ENCODE data around the gene TADA2B. TPM values are rescaled to one million over a fixed set of nuclear protein-coding genes. Genes with fewer than 3 reads are reported as not detected.
"Not testable (repeated sequence)": the region's sequence is repeated elsewhere in the genome, so short reads cannot be mapped to it uniquely, and the experiment has no call there.

The TADA2B gene
- total RNA-seq, 1 donor from 2014 or later, result 14.8 TPM

- DNase-seq (ENCODE audit: low spot score) (peak; percentile 89), ATAC-seq (peak; percentile 15)
- intact Hi-C loops (cut with DNase I), result loop anchor here (10.0 kb wide), 1 partner anchor 166 kb away; the partner anchor contains the start of gene TBC1D14
Observed at GRCh38 chr4:7070729-7071511, 27.7 kb downstream of the TADA2B start.

- intact Hi-C loops (cut with DNase I), result loop anchor here (10.0 kb wide), 1 partner anchor 168 kb away; the partner anchor contains the start of gene TBC1D14
- ATAC-seq (no peak), DNase-seq (ENCODE audit: low spot score) (peak; percentile 51)
Observed at GRCh38 chr4:7073059-7073458, 29.9 kb downstream of the TADA2B start.

- DNase-seq (ENCODE audit: low spot score) (peak; percentile 57), ATAC-seq (peak; percentile 38)
- intact Hi-C loops (cut with DNase I), result loop anchor here (10.0 kb wide), 1 partner anchor 169 kb away; the partner anchor contains the start of gene TBC1D14
Observed at GRCh38 chr4:7073526-7074390, 30.6 kb downstream of the TADA2B start.

GRCh38 chr4:7074426-7074825 is 31.3 kb downstream of the TADA2B start:
- no peak for ATAC-seq
- DNase-seq (ENCODE audit: low spot score), result peak; percentile 34
- intact Hi-C loops (cut with DNase I), result loop anchor here (10.0 kb wide), 1 partner anchor 170 kb away; the partner anchor contains the start of gene TBC1D14

GRCh38 chr4:7075962-7076695 is 33.0 kb downstream of the TADA2B start:
- intact Hi-C loops (cut with DNase I), result loop anchor here (10.0 kb wide), 1 partner anchor 171 kb away; the partner anchor contains the start of gene TBC1D14

GRCh38 chr4:7076696-7077082 is 33.5 kb downstream of the TADA2B start:
- intact Hi-C loops (cut with DNase I), result loop anchor here (10.0 kb wide), 1 partner anchor 172 kb away; the partner anchor contains the start of gene TBC1D14
- no peak for DNase-seq (ENCODE audit: low spot score)
- no peak for ATAC-seq

More at GRCh38 chr4:7075962-7076695, 33.0 kb downstream of the TADA2B start:
- ATAC-seq (no peak), DNase-seq (ENCODE audit: low spot score) (peak; percentile 42)

- intact Hi-C loops (cut with DNase I), result loop anchor here (10.0 kb wide), 1 partner anchor 173 kb away; the partner anchor contains the start of gene TBC1D14
- ATAC-seq, result no peak
Observed at GRCh38 chr4:7077371-7077770, 34.2 kb downstream of the TADA2B start.

GRCh38 chr4:7078025-7078424 is 34.9 kb downstream of the TADA2B start:
- no peak for ATAC-seq
- intact Hi-C loops (cut with DNase I), result loop anchor here (10.0 kb wide), 1 partner anchor 173 kb away; the partner anchor contains the start of gene TBC1D14
- DNase-seq (ENCODE audit: low spot score), result no peak

More at GRCh38 chr4:7077371-7077770, 34.2 kb downstream of the TADA2B start:
- peak; percentile 38 for DNase-seq (ENCODE audit: low spot score)

GRCh38 chr4:7079483-7079882 is 36.3 kb downstream of the TADA2B start:
- intact Hi-C loops (cut with DNase I), result loop anchor here (10.0 kb wide), 1 partner anchor 175 kb away; the partner anchor contains the start of gene TBC1D14
- not testable (repeated sequence) for DNase-seq (ENCODE audit: low spot score); ATAC-seq

GRCh38 chr4:7079909-7080308 is 36.7 kb downstream of the TADA2B start:
- intact Hi-C loops (cut with DNase I), result loop anchor here (10.0 kb wide), 1 partner anchor 175 kb away; the partner anchor contains the start of gene TBC1D14
- DNase-seq (ENCODE audit: low spot score); ATAC-seq: not testable (repeated sequence)

GRCh38 chr4:7083597-7084563 is 40.7 kb downstream of the TADA2B start:
- DNase-seq (ENCODE audit: low spot score) (peak; percentile 13), ATAC-seq (no peak)
- intact Hi-C loops (cut with DNase I), result no loop called here

- ATAC-seq; intact Hi-C loops (cut with DNase I): not testable (repeated sequence)
- peak; percentile 35 for DNase-seq (ENCODE audit: low spot score)
Observed at GRCh38 chr4:7084564-7084961, 41.4 kb downstream of the TADA2B start.

- ATAC-seq (no peak), DNase-seq (ENCODE audit: low spot score) (peak; percentile 10)
- intact Hi-C loops (cut with DNase I), result no loop called here
Observed at GRCh38 chr4:7086384-7086783, 43.2 kb downstream of the TADA2B start.

GRCh38 chr4:7087036-7087435 is 43.9 kb downstream of the TADA2B start:
- intact Hi-C loops (cut with DNase I), result no loop called here
- ATAC-seq, result no peak
- no peak for DNase-seq (ENCODE audit: low spot score)

GRCh38 chr4:7089213-7089986 is 46.2 kb downstream of the TADA2B start:
- DNase-seq (ENCODE audit: low spot score) (peak; percentile 53), ATAC-seq (peak; percentile 55)
- intact Hi-C loops (cut with DNase I), result no loop called here

- intact Hi-C loops (cut with DNase I), result no loop called here
- ATAC-seq, result no peak
- no peak for DNase-seq (ENCODE audit: low spot score)
Observed at GRCh38 chr4:7092026-7092425, 48.9 kb downstream of the TADA2B start.

Measured in sciatic nerve (tissue), 2 donors.